Measurements from ENCODE around the gene PRSS50.

- TF ChIP-seq FOXK1 (CRISPR knock-in tag; IDR thresholded peaks at IDR 0.05) = no peak
- TF ChIP-seq SOX15 (CRISPR knock-in tag; IDR thresholded peaks at IDR 0.05) = no peak
- TF ChIP-seq CTCF (IDR thresholded peaks at IDR 0.05) = no peak
- TF ChIP-seq PREB (CRISPR knock-in tag; IDR thresholded peaks at IDR 0.05; ENCODE audit: borderline replicate concordance) = no peak
- TF ChIP-seq, protein P1, sequence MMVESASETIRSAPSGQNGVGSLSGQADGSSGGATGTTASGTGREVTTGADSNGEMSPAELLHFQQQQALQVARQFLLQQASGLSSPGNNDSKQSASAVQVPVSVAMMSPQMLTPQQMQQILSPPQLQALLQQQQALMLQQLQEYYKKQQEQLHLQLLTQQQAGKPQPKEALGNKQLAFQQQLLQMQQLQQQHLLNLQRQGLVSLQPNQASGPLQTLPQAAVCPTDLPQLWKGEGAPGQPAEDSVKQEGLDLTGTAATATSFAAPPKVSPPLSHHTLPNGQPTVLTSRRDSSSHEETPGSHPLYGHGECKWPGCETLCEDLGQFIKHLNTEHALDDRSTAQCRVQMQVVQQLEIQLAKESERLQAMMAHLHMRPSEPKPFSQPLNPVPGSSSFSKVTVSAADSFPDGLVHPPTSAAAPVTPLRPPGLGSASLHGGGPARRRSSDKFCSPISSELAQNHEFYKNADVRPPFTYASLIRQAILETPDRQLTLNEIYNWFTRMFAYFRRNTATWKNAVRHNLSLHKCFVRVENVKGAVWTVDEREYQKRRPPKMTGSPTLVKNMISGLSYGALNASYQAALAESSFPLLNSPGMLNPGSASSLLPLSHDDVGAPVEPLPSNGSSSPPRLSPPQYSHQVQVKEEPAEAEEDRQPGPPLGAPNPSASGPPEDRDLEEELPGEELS (CRISPR knock-in tag; IDR thresholded peaks at IDR 0.05) = no peak
- TF ChIP-seq NR2C2 (CRISPR knock-in tag; IDR thresholded peaks at IDR 0.05) = no peak
- no peak for TF ChIP-seq SMAD3 (CRISPR knock-in tag; IDR thresholded peaks at IDR 0.05; ENCODE audit: borderline replicate concordance)
- no peak for TF ChIP-seq SP1 (CRISPR knock-in tag; conservative IDR thresholded peaks at IDR 0.05)
- TF ChIP-seq, protein P2, sequence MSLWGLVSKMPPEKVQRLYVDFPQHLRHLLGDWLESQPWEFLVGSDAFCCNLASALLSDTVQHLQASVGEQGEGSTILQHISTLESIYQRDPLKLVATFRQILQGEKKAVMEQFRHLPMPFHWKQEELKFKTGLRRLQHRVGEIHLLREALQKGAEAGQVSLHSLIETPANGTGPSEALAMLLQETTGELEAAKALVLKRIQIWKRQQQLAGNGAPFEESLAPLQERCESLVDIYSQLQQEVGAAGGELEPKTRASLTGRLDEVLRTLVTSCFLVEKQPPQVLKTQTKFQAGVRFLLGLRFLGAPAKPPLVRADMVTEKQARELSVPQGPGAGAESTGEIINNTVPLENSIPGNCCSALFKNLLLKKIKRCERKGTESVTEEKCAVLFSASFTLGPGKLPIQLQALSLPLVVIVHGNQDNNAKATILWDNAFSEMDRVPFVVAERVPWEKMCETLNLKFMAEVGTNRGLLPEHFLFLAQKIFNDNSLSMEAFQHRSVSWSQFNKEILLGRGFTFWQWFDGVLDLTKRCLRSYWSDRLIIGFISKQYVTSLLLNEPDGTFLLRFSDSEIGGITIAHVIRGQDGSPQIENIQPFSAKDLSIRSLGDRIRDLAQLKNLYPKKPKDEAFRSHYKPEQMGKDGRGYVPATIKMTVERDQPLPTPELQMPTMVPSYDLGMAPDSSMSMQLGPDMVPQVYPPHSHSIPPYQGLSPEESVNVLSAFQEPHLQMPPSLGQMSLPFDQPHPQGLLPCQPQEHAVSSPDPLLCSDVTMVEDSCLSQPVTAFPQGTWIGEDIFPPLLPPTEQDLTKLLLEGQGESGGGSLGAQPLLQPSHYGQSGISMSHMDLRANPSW (CRISPR knock-in tag; conservative IDR thresholded peaks at IDR 0.05; ENCODE audit: low read depth) = no peak
- no peak for TF ChIP-seq ETV6 (CRISPR knock-in tag; IDR thresholded peaks at IDR 0.05)
- no peak for TF ChIP-seq ELF4 (CRISPR knock-in tag; IDR thresholded peaks at IDR 0.05; ENCODE audit: low read depth)
Observed at GRCh38 chr3:46724424-46724823, 6.8 kb upstream of the PRSS50 start.
